RWPE2 (cell line): ENCODE measurements around the gene DTNBP1.

Experiments
- ATAC-seq: fragments of 200-7000 bp; cut with Tn5 transposase; 3 replicates; pipeline ENCODE4 v1.9.1; 2021; ENCODE audit warnings: low read depth
- DNase-seq: peaks from one replicate; pipeline ENCODE4 v3.0.0-alpha.2; 2020; ENCODE audit warnings: low spot score
- H3K27ac ChIP-seq: fragments of 450-650 bp; 2 replicates; pipeline ENCODE4 v1.5.1; 2017; ENCODE audit warnings: mild to moderate bottlenecking; ENCODE audit not compliant: poor library complexity, severe bottlenecking
- H3K27me3 ChIP-seq: fragments of 250-450 bp; sonication (Bioruptor Pico); 2 replicates; pipeline ENCODE4 v1.5.1; 2021; ENCODE audit warnings: mild to moderate bottlenecking, moderate library complexity; ENCODE audit not compliant: insufficient read depth, poor library complexity, severe bottlenecking
- H3K36me3 ChIP-seq: fragments of 250-450 bp; sonication (Bioruptor Pico); 2 replicates; pipeline ENCODE4 v1.5.1; 2020; ENCODE audit warnings: low read depth, mild to moderate bottlenecking, moderate library complexity
- H3K4me1 ChIP-seq: fragments of 250-450 bp; sonication (Bioruptor Pico); 2 replicates; pipeline ENCODE4 v1.5.1; 2021; ENCODE audit warnings: mild to moderate bottlenecking, moderate library complexity; ENCODE audit not compliant: insufficient read depth, poor library complexity, severe bottlenecking
- H3K4me3 ChIP-seq: fragments of 250-450 bp; sonication (Bioruptor Pico); 2 replicates; pipeline ENCODE4 v1.5.1; 2021; ENCODE audit warnings: mild to moderate bottlenecking, moderate library complexity; ENCODE audit not compliant: severe bottlenecking
- H3K9me3 ChIP-seq: fragments of 250-450 bp; sonication (Bioruptor Pico); 2 replicates; pipeline ENCODE4 v1.5.1; 2021; ENCODE audit warnings: mild to moderate bottlenecking, moderate library complexity; ENCODE audit not compliant: severe bottlenecking
- CTCF ChIP-seq: fragments of 450-650 bp; IDR thresholded peaks from one replicate; pipeline ENCODE4 v1.5.1; 2017; ENCODE audit warnings: mild to moderate bottlenecking, moderate library complexity; ENCODE audit not compliant: poor library complexity, severe bottlenecking

The DTNBP1 gene

GRCh38 chr6:15551798-15552197 lies 111.0 kb downstream of the DTNBP1 start:
- DNase-seq (no peak), ATAC-seq (no peak)
- Histone ChIP-seq H3K9me3 (peaks cover 2% of the 10 kb centered on the region), H3K27me3 (no peaks in the 10 kb centered on the region), H3K4me3 (no peak overlapping the region), H3K27ac (no peak overlapping the region), H3K4me1 (no peaks in the 10 kb centered on the region), H3K36me3 (no peaks in the 10 kb centered on the region)
- no peak for TF ChIP-seq CTCF

- H3K4me1 ChIP-seq: no peaks in the 10 kb centered on the region
- ATAC-seq (no peak), DNase-seq (no peak)
- H3K4me3 ChIP-seq: no peak overlapping the region
- no peak for TF ChIP-seq CTCF
- H3K27me3 ChIP-seq: no peaks in the 10 kb centered on the region
- no peaks in the 10 kb centered on the region for H3K36me3 ChIP-seq
- H3K27ac ChIP-seq: no peak overlapping the region
- peaks cover 2% of the 10 kb centered on the region for H3K9me3 ChIP-seq
Observed at GRCh38 chr6:15551262-15551661, 111.6 kb downstream of the DTNBP1 start.

- TF ChIP-seq CTCF: no peak
- no peak overlapping the region for H3K27ac ChIP-seq
Observed at GRCh38 chr6:15550546-15551123, 112.2 kb downstream of the DTNBP1 start.

GRCh38 chr6:15549371-15549770 lies 113.5 kb downstream of the DTNBP1 start:
- no peak for TF ChIP-seq CTCF

More at GRCh38 chr6:15550546-15551123, 112.2 kb downstream of the DTNBP1 start:
- no peaks in the 10 kb centered on the region for H3K27me3 ChIP-seq
- peaks cover 2% of the 10 kb centered on the region for H3K9me3 ChIP-seq
- DNase-seq: no peak
- H3K36me3 ChIP-seq: no peaks in the 10 kb centered on the region
- ATAC-seq: no peak
- H3K4me1 ChIP-seq: no peaks in the 10 kb centered on the region
- no peak overlapping the region for H3K4me3 ChIP-seq

GRCh38 chr6:15547400-15547799 lies 115.4 kb downstream of the DTNBP1 start:
- Histone ChIP-seq H3K36me3 (no peaks in the 10 kb centered on the region), H3K4me1 (no peaks in the 10 kb centered on the region), H3K27ac (no peak overlapping the region), H3K27me3 (no peaks in the 10 kb centered on the region), H3K4me3 (no peak overlapping the region), H3K9me3 (no peaks in the 10 kb centered on the region)
- DNase-seq (no peak), ATAC-seq (no peak)
- no peak for TF ChIP-seq CTCF

More at GRCh38 chr6:15549371-15549770, 113.5 kb downstream of the DTNBP1 start:
- no peaks in the 10 kb centered on the region for H3K27me3 ChIP-seq
- DNase-seq (no peak), ATAC-seq (no peak)
- no peaks in the 10 kb centered on the region for H3K4me1 ChIP-seq
- H3K9me3 ChIP-seq: peaks cover 2% of the 10 kb centered on the region
- H3K36me3 ChIP-seq: no peaks in the 10 kb centered on the region
- H3K4me3 ChIP-seq: no peak overlapping the region
- H3K27ac ChIP-seq: no peak overlapping the region
